GM23338 (cell line): ENCODE data around the gene ANKS1B. TPM values are rescaled to one million over a fixed set of nuclear protein-coding genes. Genes with fewer than 3 reads are reported as not detected.

Experiments
- ATAC-seq: fragments of 200-7000 bp; cut with Tn5 transposase; 3 replicates; pipeline ENCODE4 v1.9.1; 2020
- DNase-seq: peaks from one replicate; pipeline ENCODE4 v3.0.0-alpha.2; 2015; ENCODE audit warnings: low spot score
- H2AFZ ChIP-seq: fragments of 200-600 bp; sonication (generic); 2 replicates; pipeline ENCODE4 v1.8.0; 2016; ENCODE audit warnings: antibody characterized with exemption, mild to moderate bottlenecking, moderate library complexity
- H3F3A ChIP-seq: fragments of 200-600 bp; sonication (generic); replicated peaks from 2 replicates; pipeline ENCODE4 v1.8.0; 2017; ENCODE audit warnings: antibody characterized with exemption, mixed run types, low read depth
- H3K27ac ChIP-seq: fragments of 200-600 bp; sonication (generic); 2 replicates; pipeline ENCODE4 v1.6.1; 2016; ENCODE audit warnings: low read depth
- H3K27me3 ChIP-seq: fragments of 200-600 bp; sonication (generic); 2 replicates; pipeline ENCODE4 v1.8.0; 2016; ENCODE audit warnings: mild to moderate bottlenecking, mixed run types, moderate library complexity; ENCODE audit not compliant: insufficient read depth
- H3K36me3 ChIP-seq: fragments of 200-600 bp; sonication (generic); 2 replicates; pipeline ENCODE4 v1.8.0; 2016; ENCODE audit warnings: mild to moderate bottlenecking; ENCODE audit not compliant: insufficient read depth
- H3K4me1 ChIP-seq: fragments of 200-600 bp; sonication (generic); 2 replicates; pipeline ENCODE4 v1.8.0; 2016; ENCODE audit warnings: mild to moderate bottlenecking, moderate library complexity; ENCODE audit not compliant: insufficient read depth
- H3K4me2 ChIP-seq: fragments of 200-600 bp; sonication (generic); 2 replicates; pipeline ENCODE4 v1.7.1; 2017; ENCODE audit warnings: mixed run types
- H3K4me3 ChIP-seq: fragments of 200-600 bp; sonication (generic); 2 replicates; pipeline ENCODE4 v1.6.1; 2016; ENCODE audit warnings: mixed run types
- H3K79me2 ChIP-seq: fragments of 200-600 bp; sonication (generic); replicated peaks from 2 replicates; pipeline ENCODE4 v1.8.0; 2017; ENCODE audit warnings: mild to moderate bottlenecking; ENCODE audit not compliant: insufficient read depth
- H3K9me2 ChIP-seq: fragments of 200-600 bp; sonication (generic); 2 replicates; pipeline ENCODE4 v1.8.0; 2017; ENCODE audit not compliant: insufficient read depth
- H4K20me1 ChIP-seq: fragments of 200-600 bp; sonication (generic); replicated peaks from 2 replicates; pipeline ENCODE4 v1.8.0; 2017; ENCODE audit warnings: mild to moderate bottlenecking; ENCODE audit not compliant: insufficient read depth
- H3K27ac Mint-ChIP-seq: 2 replicates; pipeline ENCODE4 v1.8.0; 2020; ENCODE audit warnings: inconsistent platforms, mild to moderate bottlenecking, moderate library complexity, mixed read lengths
- H3K27me3 Mint-ChIP-seq: 3 replicates; pipeline ENCODE4 v1.8.0; 2022; ENCODE audit warnings: low read depth, mild to moderate bottlenecking, moderate library complexity, mixed read lengths, inconsistent platforms; ENCODE audit not compliant: insufficient read depth, poor library complexity
- H3K36me3 Mint-ChIP-seq: 3 replicates; pipeline ENCODE4 v1.8.0; 2021; ENCODE audit warnings: low read depth, mild to moderate bottlenecking, inconsistent platforms, moderate library complexity, mixed read lengths
- H3K4me1 Mint-ChIP-seq: 3 replicates; pipeline ENCODE4 v1.8.0; 2020; ENCODE audit warnings: mild to moderate bottlenecking, inconsistent platforms, mixed read lengths
- H3K4me3 Mint-ChIP-seq: 3 replicates; pipeline ENCODE4 v1.8.0; 2021; ENCODE audit warnings: moderate library complexity, mild to moderate bottlenecking, inconsistent platforms, mixed read lengths
- H3K9me3 Mint-ChIP-seq: 3 replicates; pipeline ENCODE4 v1.8.0; 2020; ENCODE audit warnings: moderate library complexity, mild to moderate bottlenecking, inconsistent platforms, mixed read lengths
- CREB1 ChIP-seq: fragments of 250-450 bp; sonication (Bioruptor Pico); IDR thresholded peaks from 2 replicates; pipeline ENCODE4 v1.5.0; 2020; ENCODE audit warnings: low read depth, mild to moderate bottlenecking, moderate library complexity
- CTCF ChIP-seq, 2 experiments: fragments of 200-600 bp in 1 of 2; sonication (generic) in 1 of 2; conservative IDR thresholded peaks; 2 replicates each; pipeline versions ENCODE4 v1.5.1 to v1.6.1; 2016 to 2017; ENCODE audit warnings: antibody characterized with exemption in 2 of 2, low read depth in 2 of 2, mild to moderate bottlenecking in 2 of 2, moderate library complexity in 1 of 2
- ETS1 ChIP-seq: IDR thresholded peaks from 2 replicates; pipeline ENCODE4 v1.6.1; 2016; ENCODE audit warnings: antibody characterized with exemption
- EZH2 ChIP-seq: fragments of 200-600 bp; sonication (generic); IDR thresholded peaks from one replicate; pipeline ENCODE4 v1.8.0; 2017; ENCODE audit warnings: antibody characterized with exemption, mild to moderate bottlenecking, low read depth; ENCODE audit not compliant: unreplicated experiment
- EZH2phosphoT487 ChIP-seq: fragments of 200-600 bp; sonication (generic); IDR thresholded peaks from one replicate; pipeline ENCODE4 v1.8.1; 2018; ENCODE audit warnings: antibody characterized with exemption; ENCODE audit not compliant: unreplicated experiment
- JUNB ChIP-seq: IDR thresholded peaks from one replicate; pipeline ENCODE4 v1.6.1; 2016; ENCODE audit warnings: antibody characterized with exemption; ENCODE audit not compliant: unreplicated experiment
- NANOG ChIP-seq: IDR thresholded peaks from 2 replicates; pipeline ENCODE4 v1.6.1; 2016; ENCODE audit warnings: antibody characterized with exemption, borderline replicate concordance
- POLR2AphosphoS5 ChIP-seq: IDR thresholded peaks from 2 replicates; pipeline ENCODE4 v1.6.1; 2016; ENCODE audit warnings: antibody characterized with exemption, low read depth
- REST ChIP-seq: IDR thresholded peaks from one replicate; pipeline ENCODE4 v1.6.1; 2018; ENCODE audit warnings: antibody characterized with exemption; ENCODE audit not compliant: unreplicated experiment
- STAT1 ChIP-seq: IDR thresholded peaks from one replicate; pipeline ENCODE4 v1.6.1; 2016; ENCODE audit warnings: antibody characterized with exemption; ENCODE audit not compliant: unreplicated experiment
- ZNF114 ChIP-seq: fragments of 250-450 bp; sonication (Bioruptor Pico); IDR thresholded peaks from 2 replicates; pipeline ENCODE4 v1.5.0; 2020; ENCODE audit warnings: mild to moderate bottlenecking, moderate library complexity
- ZNF331 ChIP-seq: fragments of 250-450 bp; sonication (Bioruptor Pico); IDR thresholded peaks from 2 replicates; pipeline ENCODE4 v1.5.0; 2020; ENCODE audit warnings: low read depth, mild to moderate bottlenecking, moderate library complexity
- ZNF462 ChIP-seq: fragments of 250-450 bp; sonication (Bioruptor Pico); IDR thresholded peaks from 2 replicates; pipeline ENCODE4 v1.5.0; 2020; ENCODE audit warnings: mild to moderate bottlenecking, moderate library complexity
- polyA plus RNA-seq: library from polyadenylated mRNA; unstranded; fragments of >200 nt; fragmentation: Nextera tagmentation; extraction: Ambion mirVana; gene quantifications from 2 replicates; pipeline ENCODE4 v1.2.1, GENCODE V29; 2016
- total RNA-seq: library from RNA; depleted of rRNA; stranded (reverse); fragments of >200 nt; shearing (Covaris generic); gene quantifications from 2 replicates; pipeline ENCODE4 v1.2.3, GENCODE V29; 2014

Gene ANKS1B
- total and polyA plus RNA-seq, 2 experiments from 2014 or later: 4.3 to 5.8 TPM

DNA sequence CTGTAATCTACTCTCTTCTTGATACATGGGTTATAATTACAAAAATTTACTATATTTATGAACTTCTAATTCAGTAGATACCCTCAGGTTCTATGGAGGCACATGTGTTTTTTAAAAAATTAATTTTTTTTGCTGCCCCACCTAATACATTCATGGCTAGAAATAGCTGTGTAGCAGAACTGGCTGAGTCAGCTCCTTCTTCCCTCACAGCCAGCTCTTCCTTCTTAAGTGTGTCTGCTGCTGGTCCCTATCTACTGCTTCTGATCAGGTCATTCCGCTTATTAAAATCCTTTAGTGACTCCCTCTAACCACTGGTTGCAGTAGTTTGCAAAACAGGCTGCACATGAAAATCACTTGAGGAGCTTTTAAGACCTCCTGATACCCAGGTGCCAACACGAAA is 939.6 kb downstream of the ANKS1B start:
- H3F3A ChIP-seq: no peaks in the 10 kb centered on the region
- no peaks in the 10 kb centered on the region for H4K20me1 ChIP-seq
- no peak overlapping the region for H3K4me2 ChIP-seq
- Mint-ChIP-seq H3K27me3 (no peaks in the 10 kb centered on the region), H3K9me3 (peaks cover 17% of the 10 kb centered on the region), H3K4me3 (no peak overlapping the region), H3K4me1 (peaks cover 17% of the 10 kb centered on the region), H3K27ac (no peak overlapping the region), H3K36me3 (peaks cover 17% of the 10 kb centered on the region)
- no peaks in the 10 kb centered on the region for H3K36me3 ChIP-seq
- no peaks in the 10 kb centered on the region for H3K9me2 ChIP-seq
- H3K27ac ChIP-seq: no peak overlapping the region
- H3K4me3 ChIP-seq: no peak overlapping the region
- DNase-seq (no peak), ATAC-seq (no peak)
- H3K79me2 ChIP-seq: no peaks in the 10 kb centered on the region
- H2AFZ ChIP-seq: no peak overlapping the region
- no peaks in the 10 kb centered on the region for H3K27me3 ChIP-seq
- peaks cover 6% of the 10 kb centered on the region; the same call in 1 of the 2 replicates for H3K4me1 ChIP-seq
- TF ChIP-seq JUNB (no peak), ETS1 (no peak), CREB1 (CRISPR knock-in tag) (no peak), STAT1 (no peak), ZNF331 (no peak), EZH2phosphoT487 (no peak), REST (no peak), NANOG (no peak), CTCF (conservative IDR thresholded peaks at IDR 0.05; ENCODE audit: low read depth in 2 of 2) (no peak), EZH2 (no peak), ZNF462 (CRISPR knock-in tag) (no peak), ZNF114 (no peak), POLR2AphosphoS5 (no peak)
